Measurements from ENCODE around the gene FAM170A. TPM values are rescaled to one million over a fixed set of nuclear protein-coding genes. Genes with fewer than 3 reads are reported as not detected.

Gene FAM170A
- total RNA-seq, result 0.11 TPM in 1 of 2 replicates, not detected in the other

GRCh38 chr5:119629339-119629738, at the start of gene FAM170A:
Gene FAM170A, plus strand, starts transcription at chr5:119629558. Its CDS starts 211 bp downstream, at chr5:119629769.

Other genes with a start within 250 kb of the FAM170A start
- 168 and 244 TPM in 2 replicates for gene HSD17B4, start 177.1 kb upstream of the FAM170A start, total RNA-seq